GM19035 (cell line): Measurements from ENCODE around the gene AARS2.
"Not testable (repeated sequence)": the region's sequence is repeated elsewhere in the genome, so short reads cannot be mapped to it uniquely, and the experiment has no call there.

Source experiments
- ATAC-seq: cut with Tn5 transposase; IDR thresholded peaks from one replicate; pipeline ENCODE4 v1.9.1; 2021; ENCODE audit not compliant: unreplicated experiment

The AARS2 gene

DNA sequence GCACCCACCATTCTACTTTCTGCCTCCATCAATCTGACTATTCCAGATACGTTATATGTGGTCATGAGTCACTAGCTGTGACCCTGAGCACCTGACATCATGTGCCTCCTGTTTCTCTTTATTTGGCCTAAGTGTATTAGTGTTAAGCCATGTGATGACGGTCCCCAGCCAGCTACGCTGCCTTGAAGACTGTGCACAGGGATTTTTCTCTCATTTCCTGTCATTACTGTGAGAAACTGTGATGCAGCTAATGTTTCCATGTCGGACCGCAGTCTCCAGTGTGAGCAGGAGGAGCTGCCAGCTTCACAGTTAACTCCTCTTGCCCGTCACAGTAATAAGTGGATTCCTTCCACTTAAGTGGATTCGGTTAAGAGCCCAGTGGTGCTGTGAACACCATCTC is 19.4 kb upstream of the AARS2 start:
- ATAC-seq, result no peak

DNA sequence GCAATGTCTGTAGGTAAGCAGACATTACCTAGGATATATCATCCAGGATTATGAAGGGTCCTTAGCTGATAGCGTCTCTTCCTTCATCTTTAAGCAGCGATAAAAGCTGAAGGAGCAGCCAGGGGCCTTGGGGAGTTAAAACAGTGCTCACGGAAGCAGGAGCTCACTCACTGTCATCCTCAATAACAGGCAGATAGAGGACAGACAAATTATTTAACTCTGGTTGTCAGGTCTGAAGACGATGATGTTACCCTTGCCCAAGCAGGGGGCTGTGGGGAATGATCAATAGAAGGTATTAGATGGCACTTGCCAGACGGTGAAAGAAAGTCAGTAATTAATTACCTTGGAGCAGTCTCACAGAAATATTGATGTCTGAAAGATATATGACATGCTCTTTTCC is 16.7 kb upstream of the AARS2 start:
- no peak for ATAC-seq

DNA sequence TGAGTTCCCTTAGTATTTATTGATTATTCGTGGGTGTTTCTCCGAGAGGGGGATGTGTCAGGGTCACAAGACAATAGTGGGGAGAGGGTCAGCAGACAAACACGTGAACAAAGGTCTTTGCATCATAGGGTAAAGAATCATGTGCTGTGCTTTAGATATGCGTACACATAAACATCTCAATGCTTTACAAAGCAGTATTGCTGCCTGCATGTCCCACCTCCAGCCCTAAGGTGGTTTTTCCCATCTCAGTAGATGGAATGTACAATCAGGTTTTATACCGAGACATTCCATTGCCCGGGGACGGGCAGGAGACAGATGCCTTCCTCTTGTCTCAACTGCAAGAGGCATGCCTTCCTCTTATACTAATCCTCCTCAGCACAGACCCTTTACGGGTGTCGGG is 15.1 kb upstream of the AARS2 start:
- ATAC-seq, result not testable (repeated sequence)

DNA sequence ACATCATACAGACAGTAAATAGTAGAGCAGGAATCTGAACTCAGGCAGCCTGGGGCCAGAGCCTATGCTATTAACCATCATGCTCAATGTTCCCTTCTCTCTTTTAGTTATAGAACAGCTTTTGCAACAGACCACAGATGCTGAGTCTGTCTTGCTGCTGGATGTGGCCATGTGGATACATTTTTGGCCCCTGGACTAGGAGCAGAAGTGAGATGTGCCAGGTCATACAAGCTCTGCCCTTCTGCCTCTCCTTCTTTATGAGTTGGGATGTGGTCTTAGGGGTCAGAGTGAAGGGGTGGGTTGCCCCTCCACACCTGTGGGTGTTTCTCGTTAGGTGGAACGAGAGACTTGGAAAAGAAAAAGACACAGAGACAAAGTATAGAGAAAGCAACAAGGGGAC is 14.6 kb upstream of the AARS2 start:
- no peak for ATAC-seq

DNA sequence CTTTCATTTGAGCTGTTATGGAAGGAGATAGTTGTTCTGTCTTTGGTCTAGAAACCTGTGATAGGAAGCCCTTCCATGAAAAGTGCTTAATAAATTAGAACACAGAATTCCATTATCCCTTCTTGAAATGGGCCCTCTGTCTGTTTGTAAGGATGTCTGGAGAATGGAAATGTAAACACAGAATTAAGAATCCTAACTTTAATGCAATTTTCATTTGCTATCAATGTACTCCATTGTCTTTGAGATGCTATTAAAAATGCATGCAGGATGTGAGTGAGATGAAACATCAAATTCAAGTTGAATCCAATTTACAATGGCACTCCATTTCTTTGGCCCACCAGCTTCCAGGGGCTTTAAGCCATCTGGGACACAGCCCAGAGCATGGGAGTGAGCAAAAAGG is 13.9 kb upstream of the AARS2 start:
- no peak for ATAC-seq

DNA sequence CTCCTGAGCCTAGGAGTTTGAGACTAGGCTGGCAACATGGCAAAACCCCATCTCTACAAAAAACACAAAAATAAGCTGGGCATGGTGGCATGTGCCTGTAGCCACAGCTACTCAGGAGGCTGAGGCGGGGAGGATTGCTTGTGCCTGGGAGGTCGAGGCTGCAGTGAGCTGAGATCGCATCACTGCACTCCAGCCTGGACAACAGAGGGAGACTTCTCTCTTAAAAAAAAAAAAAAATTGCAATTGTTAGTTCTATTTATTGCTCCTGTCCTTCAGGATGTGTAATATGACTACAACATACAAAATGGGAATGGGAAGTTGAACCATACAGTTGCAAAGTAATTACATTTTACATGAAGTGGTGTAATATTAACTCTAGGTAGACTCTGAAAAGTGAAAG is 8.1 kb upstream of the AARS2 start:
- ATAC-seq, result no peak

DNA sequence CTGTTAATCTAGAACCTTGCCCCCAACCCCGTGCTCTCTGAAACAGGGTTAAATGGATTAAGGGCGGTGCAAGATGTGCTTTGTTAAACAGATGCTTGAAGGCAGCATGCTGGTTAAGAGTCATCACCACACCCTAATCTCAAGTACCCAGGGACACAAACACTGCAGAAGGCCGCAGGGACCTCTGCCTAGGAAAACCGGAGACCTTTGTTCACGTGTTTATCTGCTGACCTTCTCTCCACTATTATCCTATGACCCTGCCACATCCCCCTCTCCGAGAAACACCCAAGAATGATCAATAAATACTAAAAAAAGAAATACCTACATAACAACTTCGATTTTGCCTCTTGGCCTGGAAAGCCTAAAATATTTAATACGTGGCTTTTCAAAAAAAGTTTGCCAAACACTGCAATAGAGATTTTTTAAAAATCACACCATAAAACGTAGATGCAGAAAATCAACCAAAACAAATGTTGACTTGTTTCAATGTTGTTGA is 4.0 kb upstream of the AARS2 start:
- ATAC-seq, result not testable (repeated sequence)

DNA sequence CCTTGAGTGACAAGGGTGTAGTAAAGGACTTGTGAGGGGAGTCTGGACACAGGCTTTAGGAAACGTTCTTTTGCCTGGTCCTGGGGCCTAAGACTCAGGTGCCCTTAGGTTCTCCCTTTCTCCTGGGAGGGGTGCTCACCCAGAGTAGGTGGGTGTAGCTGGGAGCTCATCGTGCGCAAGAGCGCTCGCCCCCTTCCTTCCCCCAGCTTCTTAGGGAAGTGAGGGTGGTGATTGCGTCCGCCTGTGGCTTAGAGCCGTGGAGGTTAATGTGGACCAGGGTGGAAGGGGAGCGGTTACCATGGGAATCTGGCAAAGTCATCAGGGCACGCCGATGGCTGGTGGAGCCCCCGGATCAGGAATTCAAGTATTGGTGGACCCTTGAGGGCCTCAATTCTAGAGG is 3.3 kb upstream of the AARS2 start:
- ATAC-seq, result no peak

DNA sequence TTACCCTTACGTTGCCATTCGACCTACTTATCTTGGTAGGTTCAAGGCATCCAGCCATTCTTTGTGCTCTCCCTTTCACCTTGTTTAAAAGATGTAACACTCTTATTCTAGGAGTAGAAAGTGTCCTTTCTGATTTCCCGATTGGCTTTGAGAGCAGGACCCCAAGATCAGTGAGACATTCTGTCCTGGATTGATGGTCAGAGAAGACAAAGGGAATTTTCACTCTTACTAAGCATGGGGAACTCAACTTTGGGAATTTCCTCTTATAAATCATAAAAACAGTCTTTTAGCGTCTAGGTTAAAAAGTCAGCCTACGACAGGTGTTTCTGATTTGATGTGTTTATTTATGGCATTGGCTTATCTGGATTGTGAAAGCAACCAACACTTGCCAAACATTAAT is 2.8 kb upstream of the AARS2 start:
- ATAC-seq, result no peak

DNA sequence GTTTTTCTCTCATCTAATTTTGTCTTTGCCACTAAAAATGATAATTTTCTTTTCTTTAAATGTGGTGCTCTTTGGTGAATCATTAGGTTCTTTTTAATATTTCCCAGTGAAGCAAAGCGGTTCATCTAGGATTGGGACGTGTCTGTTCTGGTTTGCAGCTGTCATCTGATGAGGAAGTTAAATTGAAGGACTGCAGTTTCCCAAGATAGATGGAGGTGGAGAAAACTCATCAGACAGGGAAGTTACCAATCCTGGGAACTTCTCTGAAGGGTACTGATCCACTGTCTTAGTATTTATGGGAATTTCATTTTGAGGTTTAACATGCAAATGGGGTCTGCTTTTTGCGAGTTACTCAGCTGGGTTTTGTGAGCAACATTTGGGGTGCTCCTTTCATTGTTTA is 2.4 kb upstream of the AARS2 start:
- ATAC-seq, result no peak

DNA sequence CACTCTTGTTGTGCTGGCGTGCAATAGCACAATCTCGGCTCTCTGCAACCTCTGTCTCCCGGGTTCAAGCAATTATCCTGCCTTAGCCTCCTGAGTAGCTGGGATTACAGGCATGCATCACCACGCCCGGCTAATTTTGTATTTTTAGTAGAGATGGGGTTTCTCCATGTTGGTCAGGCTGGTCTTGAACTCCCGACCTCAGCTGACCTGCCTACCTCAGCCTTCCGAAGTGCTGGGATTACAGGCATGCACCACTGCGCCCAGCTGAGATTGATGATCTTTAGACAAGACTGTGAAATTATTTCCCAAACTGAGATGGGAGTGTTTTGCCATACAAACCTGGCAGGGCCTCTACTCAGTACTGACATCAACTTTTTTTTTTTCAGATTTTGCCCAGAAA is 1.5 kb upstream of the AARS2 start:
- not testable (repeated sequence) for ATAC-seq

DNA sequence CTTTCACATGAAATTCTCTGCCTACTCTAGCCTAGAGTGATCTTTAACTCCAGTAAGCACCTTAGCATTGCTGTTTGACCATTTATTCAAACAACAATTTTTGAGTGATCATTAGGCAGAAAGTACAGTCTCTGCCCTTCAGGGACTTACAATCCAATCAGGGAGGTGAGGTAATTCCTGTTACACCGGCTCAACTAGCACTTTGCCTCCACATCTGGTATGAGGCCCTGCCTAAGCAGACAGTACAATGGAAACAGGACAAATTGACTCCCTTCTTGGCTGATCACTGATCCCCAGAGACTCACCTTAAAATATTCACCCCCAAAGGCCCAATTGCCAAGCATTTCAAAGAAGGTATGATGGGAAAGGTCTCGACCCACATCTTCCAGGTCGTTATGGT is 1.4 kb downstream of the AARS2 start:
- ATAC-seq, result no peak

DNA sequence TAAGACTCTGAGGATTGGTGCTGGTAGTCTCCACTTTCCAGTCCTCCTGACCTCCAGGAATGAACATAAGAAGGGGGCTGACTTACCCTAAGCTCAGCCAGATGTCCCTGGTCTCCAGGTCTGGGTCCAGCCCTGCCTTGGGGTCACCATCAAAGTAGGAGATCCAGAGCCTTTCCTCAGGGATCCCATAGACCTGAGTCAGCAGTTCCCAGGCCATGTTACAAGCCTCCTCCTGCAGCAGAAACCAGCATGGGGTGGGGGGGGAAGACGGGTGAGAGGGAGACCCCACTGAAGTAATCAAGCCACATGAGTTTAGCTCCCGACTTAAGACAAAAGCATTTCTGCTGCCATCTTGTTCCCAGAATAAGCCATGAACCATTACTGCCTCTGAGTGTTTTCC is 1.8 kb downstream of the AARS2 start:
- ATAC-seq, result no peak

DNA sequence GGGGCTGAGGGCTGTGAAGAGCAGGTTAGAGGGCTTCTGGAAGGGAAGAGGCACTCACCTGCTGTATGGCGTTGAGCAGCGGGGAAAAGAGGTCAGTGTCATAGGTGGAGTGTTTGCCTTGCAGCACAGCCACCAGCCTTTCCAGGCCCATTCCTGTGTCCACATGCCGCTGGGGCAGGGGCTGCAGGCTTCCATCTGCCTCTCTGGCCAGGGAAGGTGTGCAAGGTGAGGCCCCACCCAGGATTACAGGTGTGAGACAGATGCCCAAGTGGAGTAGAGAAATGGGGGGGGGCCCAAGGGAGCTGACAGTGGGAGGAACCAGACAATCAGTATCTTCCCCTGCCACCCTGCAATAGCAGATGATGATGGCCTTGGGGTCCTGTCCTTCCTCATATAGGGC is 2.9 kb downstream of the AARS2 start:
- ATAC-seq, result no peak

DNA sequence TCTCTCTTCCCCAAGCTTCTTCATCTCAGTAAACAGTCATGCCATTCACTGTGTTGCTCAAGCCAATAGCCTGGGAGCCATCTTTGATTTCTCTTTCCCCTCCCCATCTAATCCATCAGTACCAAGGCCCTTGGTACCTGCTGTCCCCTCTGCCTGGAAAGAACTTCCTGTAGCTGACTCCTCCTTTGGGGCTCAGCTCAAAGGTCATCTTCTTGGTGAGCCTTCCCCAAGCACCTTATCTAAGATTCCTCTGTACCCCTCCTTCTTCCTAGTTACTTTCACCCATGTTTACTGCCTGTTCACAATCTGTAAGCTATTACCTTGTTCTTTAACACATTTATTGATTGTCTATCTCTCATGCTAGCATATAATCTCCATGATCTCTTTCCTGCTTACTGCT is 3.5 kb downstream of the AARS2 start:
- ATAC-seq, result no peak

DNA sequence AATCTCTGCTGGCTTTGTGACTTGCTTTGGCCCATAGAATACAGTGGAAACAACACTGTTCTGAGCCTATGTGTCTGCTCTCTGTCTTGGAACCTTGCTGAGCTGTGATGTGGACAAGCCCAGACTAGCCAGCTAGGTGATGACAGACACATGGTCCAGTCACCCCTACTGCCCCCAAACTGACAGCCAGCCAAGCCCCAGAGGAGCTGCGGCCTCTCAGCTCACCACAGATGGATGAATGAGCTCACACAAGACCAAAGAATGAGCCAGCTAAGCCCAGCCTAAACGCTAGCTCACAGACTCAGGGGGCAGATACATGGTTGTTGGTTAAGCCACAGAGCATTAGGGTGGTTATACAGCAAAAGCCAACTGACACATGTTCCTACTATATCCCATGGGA is 4.1 kb downstream of the AARS2 start:
- no peak for ATAC-seq

DNA sequence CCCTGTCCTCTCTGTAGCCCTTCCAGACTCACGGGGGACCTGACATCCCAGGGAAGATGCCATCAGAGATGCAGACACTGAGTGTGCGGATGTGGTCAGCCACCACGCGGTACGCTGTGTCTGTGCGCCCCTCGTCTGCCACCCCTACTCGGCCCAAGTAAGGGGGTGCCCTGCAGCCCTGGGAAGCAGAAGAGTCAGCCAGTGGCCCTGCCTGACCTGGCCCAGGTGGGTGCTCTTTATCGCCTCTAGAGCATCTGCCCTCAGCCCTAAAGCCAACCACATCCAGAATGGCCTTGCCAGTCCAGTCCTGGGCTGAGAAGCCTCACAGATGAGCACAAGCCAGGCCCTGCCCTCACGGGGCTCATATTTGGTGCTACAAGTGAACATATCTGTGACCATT is 5.9 kb downstream of the AARS2 start:
- ATAC-seq, result no peak

DNA sequence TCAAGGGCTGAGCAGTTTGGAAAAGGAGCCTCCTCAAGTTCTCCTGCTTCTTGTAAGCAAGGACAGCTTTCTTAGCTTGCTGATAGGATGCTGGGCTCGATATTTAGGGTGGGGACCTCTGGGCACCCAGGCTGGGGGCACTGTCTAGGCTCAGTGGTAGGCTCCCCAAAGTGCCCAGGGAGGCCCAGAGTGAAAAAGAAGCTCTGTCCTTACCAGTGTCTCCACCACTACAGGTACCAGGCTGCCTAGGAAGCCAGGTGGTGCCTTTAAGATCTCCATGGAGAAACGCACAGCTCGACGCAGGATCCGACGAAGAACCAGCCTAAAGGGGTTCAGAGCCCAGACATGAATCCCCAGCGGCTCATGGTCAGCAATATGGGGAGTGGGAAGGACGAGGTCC is 6.4 kb downstream of the AARS2 start:
- no peak for ATAC-seq

DNA sequence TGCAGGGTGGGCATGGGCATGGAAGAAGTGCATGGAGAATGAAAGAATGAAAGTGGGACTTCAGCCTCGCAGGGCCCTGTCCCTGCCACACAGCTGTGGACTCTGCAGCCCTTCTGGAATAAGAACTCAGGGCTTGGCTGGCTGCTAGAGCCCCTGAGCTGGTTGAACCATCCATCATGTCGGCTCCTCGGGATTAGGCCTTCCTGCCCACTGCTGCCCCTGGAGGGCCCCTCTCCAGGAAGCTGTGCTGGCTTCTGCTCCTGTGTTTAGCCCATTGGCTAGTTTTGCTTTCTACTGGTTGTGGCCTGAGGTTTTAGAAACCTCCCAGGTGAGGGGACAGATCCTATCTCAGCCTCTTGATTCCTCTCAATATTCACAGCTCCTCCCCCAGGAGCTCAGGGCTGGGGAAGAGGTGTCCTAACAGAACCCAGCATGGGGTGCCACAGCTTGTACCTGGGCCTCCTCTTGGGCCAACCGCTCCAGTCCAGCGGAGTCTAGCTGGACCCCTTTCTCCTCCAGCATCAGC is 7.9 kb downstream of the AARS2 start:
- ATAC-seq, result no peak

DNA sequence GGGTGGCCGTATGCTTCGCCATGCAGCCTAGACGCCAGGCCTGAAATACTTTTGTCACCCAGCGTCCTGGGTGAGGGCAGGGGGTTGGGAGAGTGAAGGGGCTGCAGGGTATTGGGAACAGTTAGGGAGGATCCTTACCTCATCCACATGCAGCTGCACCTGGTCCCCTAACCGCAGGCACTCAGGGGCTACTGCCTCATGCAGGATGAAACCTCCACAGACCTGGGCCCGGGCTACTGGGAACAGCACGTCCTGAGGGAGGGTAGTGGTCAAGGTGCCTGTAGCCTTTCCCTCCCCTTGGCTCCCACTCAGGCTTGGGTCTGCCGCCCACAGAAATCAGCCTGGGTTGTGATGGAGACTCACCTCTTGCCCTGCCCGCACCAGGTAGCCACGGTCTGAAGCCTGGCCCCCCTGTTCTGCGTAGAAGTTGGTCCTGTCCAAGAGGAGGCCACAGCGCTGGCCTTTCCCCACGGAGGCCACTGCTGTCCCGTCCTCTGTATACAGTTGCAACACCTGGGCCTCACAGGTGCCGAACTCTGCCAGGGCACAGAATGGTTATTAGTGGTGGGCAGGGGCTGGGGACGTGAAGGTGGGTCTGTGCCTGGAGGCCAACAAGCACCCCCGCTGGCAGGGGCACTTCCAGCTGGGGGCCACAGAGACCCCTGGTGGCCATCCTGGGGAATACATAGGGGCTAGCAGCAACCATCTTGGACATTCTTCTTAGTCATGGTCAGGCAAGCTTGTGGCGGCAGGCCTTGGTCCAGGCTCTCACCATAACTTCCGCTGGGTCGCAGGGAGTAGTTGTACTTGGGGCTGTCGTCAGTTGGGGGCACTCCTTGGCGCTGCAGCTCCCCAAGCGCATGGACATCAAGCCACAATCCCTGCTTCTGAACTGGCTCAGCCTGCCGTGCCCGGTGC is 8.6 kb downstream of the AARS2 start:
- ATAC-seq, result no peak

DNA sequence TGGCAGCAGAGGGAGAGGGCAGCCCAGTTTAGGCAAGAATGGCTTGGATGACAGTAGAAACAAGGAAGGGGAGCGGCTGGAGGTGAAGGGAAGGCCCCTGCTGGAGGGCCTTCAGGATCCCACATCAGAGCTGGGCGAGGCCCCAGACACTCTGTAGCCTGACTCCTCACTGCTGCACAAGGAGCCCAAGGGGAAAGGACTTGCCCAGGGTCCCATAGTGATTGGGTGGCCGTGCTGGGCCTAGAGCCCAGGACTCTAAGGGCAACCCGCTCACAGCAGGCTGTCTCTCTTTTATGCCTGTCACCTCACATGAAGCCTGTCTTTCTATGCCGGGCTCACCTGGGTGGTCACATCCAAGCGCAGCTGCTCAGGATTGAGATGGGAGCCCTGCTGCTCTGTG is 9.3 kb downstream of the AARS2 start:
- no peak for ATAC-seq

DNA sequence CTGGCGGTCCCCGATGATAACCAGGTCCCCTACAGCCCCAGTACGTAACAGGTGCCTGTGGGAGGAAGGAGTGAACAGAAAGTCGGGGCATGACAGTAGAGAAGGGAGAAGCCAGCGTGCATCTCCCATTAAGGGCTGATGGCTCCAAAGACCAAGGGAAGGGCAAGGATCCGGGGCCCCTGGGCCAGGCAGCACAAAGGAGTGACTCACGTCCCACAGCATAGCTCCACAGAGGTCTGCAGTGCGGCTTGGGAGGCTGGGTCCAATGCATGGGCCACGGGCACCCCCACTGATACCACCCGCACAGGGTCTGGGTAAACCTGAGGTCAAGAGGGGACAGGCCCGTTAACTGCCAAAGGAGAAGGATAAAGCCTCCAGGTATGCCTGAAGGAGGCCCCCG is 10.3 kb downstream of the AARS2 start:
- ATAC-seq, result no peak
